ENCODE measurements around the gene DERL3. TPM values are rescaled to one million over a fixed set of nuclear protein-coding genes. Genes with fewer than 3 reads are reported as not detected.

The DERL3 gene
- polyA plus RNA-seq, 1 donor (not counting 4 experiments of a cell fraction or from before 2014, with no cell fraction given): 0.05 TPM

GRCh38 chr22:23825246-23825905 lies 13.4 kb downstream of the DERL3 start:
- Histone ChIP-seq H3K27ac (ENCODE audit: control insufficient read depth, insufficient read depth, low read length) (no peak overlapping the region), H3K4me2 (ENCODE audit: control insufficient read depth, extremely low read depth, insufficient read depth, low read depth, low read length) (no peak overlapping the region), H3K4me1 (ENCODE audit: control insufficient read depth, extremely low read depth, insufficient read depth, low read length) (peaks cover 13% of the 10 kb centered on the region), H3K9me3 (ENCODE audit: control insufficient read depth, low read depth, low read length) (no peaks in the 10 kb centered on the region), H2AFZ (ENCODE audit: control insufficient read depth, low read length) (no peak overlapping the region), H3K79me2 (ENCODE audit: control insufficient read depth, insufficient read depth, low read length) (no peaks in the 10 kb centered on the region), H3K9ac (ENCODE audit: control insufficient read depth, extremely low read depth, insufficient read depth, low read length) (no peak overlapping the region), H3K4me3 (ENCODE audit: control insufficient read depth in 2 of 3, extremely low read depth in 1 of 3, insufficient read depth in 2 of 3, low read depth in 1 of 3, low read length in 3 of 3) (no peak overlapping the region), H3K9me1 (ENCODE audit: control insufficient read depth, extremely low read depth, insufficient read depth, low read length) (peaks cover 2% of the 10 kb centered on the region), H3K27me3 (ENCODE audit: control insufficient read depth, extremely low read depth, insufficient read depth, low read length) (no peaks in the 10 kb centered on the region), H3K36me3 (ENCODE audit: control insufficient read depth in 2 of 2, extremely low read depth in 1 of 2, insufficient read depth in 2 of 2, low read length in 2 of 2) (peaks cover 44 to 48% of the 10 kb centered on the region in 2 experiments), H4K20me1 (ENCODE audit: control insufficient read depth, extremely low read depth, insufficient read depth, low read length) (no peaks in the 10 kb centered on the region)
- TF ChIP-seq EZH2 (IDR thresholded peaks at IDR 0.05; ENCODE audit: low read length) (no peak), CTCF (optimal IDR thresholded peaks at IDR 0.05 in 1 of 3, IDR thresholded peaks at IDR 0.05 in 1 of 3, conservative IDR thresholded peaks at IDR 0.05 in 1 of 3; ENCODE audit: extremely low read depth in 1 of 3, insufficient read depth in 2 of 3, low read length in 3 of 3) (no peak)
- DNase-seq (ENCODE audit: low read depth, low spot score) (no peak), FAIRE-seq (no peak)
- dilution Hi-C loops (cut with MboI; ENCODE audit: extremely low pct_ligation_motif_present, low sequenced_read_pairs): no loop called here

GRCh38 chr22:23824476-23825245 lies 14.1 kb downstream of the DERL3 start:
- H3K27me3 ChIP-seq (ENCODE audit: control insufficient read depth, extremely low read depth, insufficient read depth, low read length): no peaks in the 10 kb centered on the region
- peaks cover 13% of the 10 kb centered on the region for H3K4me1 ChIP-seq (ENCODE audit: control insufficient read depth, extremely low read depth, insufficient read depth, low read length)
- H3K9me1 ChIP-seq (ENCODE audit: control insufficient read depth, extremely low read depth, insufficient read depth, low read length): peaks cover 2% of the 10 kb centered on the region
- dilution Hi-C loops (cut with MboI; ENCODE audit: extremely low pct_ligation_motif_present, low sequenced_read_pairs): no loop called here
- H3K27ac ChIP-seq (ENCODE audit: control insufficient read depth, insufficient read depth, low read length): no peak overlapping the region
- H2AFZ ChIP-seq (ENCODE audit: control insufficient read depth, low read length): no peak overlapping the region
- H3K9me3 ChIP-seq (ENCODE audit: control insufficient read depth, low read depth, low read length): no peaks in the 10 kb centered on the region
- no peak overlapping the region for H3K4me3 ChIP-seq (ENCODE audit: control insufficient read depth in 2 of 3, extremely low read depth in 1 of 3, insufficient read depth in 2 of 3, low read depth in 1 of 3, low read length in 3 of 3)
- FAIRE-seq (no peak), DNase-seq (ENCODE audit: low read depth, low spot score) (no peak)
- H3K4me2 ChIP-seq (ENCODE audit: control insufficient read depth, extremely low read depth, insufficient read depth, low read depth, low read length): no peak overlapping the region
- H4K20me1 ChIP-seq (ENCODE audit: control insufficient read depth, extremely low read depth, insufficient read depth, low read length): no peaks in the 10 kb centered on the region
- H3K9ac ChIP-seq (ENCODE audit: control insufficient read depth, extremely low read depth, insufficient read depth, low read length): no peak overlapping the region
- TF ChIP-seq EZH2 (IDR thresholded peaks at IDR 0.05; ENCODE audit: low read length) (no peak), CTCF (optimal IDR thresholded peaks at IDR 0.05 in 1 of 3, IDR thresholded peaks at IDR 0.05 in 1 of 3, conservative IDR thresholded peaks at IDR 0.05 in 1 of 3; ENCODE audit: extremely low read depth in 1 of 3, insufficient read depth in 2 of 3, low read length in 3 of 3) (no peak)
- H3K79me2 ChIP-seq (ENCODE audit: control insufficient read depth, insufficient read depth, low read length): no peaks in the 10 kb centered on the region
- H3K36me3 ChIP-seq (ENCODE audit: control insufficient read depth in 2 of 2, extremely low read depth in 1 of 2, insufficient read depth in 2 of 2, low read length in 2 of 2): peaks cover 44 to 48% of the 10 kb centered on the region in 2 experiments
